ENCODE results near the gene LCT. TPM values are rescaled to one million over a fixed set of nuclear protein-coding genes. Genes with fewer than 3 reads are reported as not detected.

LCT gene
- total and polyA plus RNA-seq, 2 of the 13 experiments (the other 11 are each of a cell fraction or from before 2014, with no cell fraction given) = not detected

- TF ChIP-seq FOXO4 (CRISPR knock-in tag; conservative IDR thresholded peaks at IDR 0.05) (no peak), ZNF264 (CRISPR knock-in tag; IDR thresholded peaks at IDR 0.05) (no peak), ARNTL (CRISPR knock-in tag; IDR thresholded peaks at IDR 0.05) (no peak), ZBTB10 (CRISPR knock-in tag; IDR thresholded peaks at IDR 0.05; ENCODE audit: borderline replicate concordance) (no peak), ZNF335 (CRISPR knock-in tag; IDR thresholded peaks at IDR 0.05) (no peak), GPN1 (CRISPR knock-in tag; IDR thresholded peaks at IDR 0.05; ENCODE audit: borderline replicate concordance) (no peak)
- Histone ChIP-seq H3K9me3 (ENCODE audit: low read length) (peaks cover 30% of the 10 kb centered on the region), H3K4me2 (ENCODE audit: low read depth, low read length) (no peak overlapping the region), H2AFZ (ENCODE audit: low read length) (no peak overlapping the region), H4K20me1 (ENCODE audit: insufficient read depth, low read length) (no peaks in the 10 kb centered on the region), H3K4me1 (ENCODE audit: insufficient read depth, low read length) (no peaks in the 10 kb centered on the region), H3K36me3 (replicated peaks in 1 of 2; ENCODE audit: control insufficient read depth in 1 of 2, insufficient read depth in 2 of 2, low read length in 2 of 2) (no peaks in the 10 kb centered on the region), H3K79me2 (ENCODE audit: insufficient read depth, low read length) (no peaks in the 10 kb centered on the region), H3K4me3 (replicated peaks in 1 of 3; ENCODE audit: insufficient read depth in 1 of 3, low read depth in 2 of 3, low read length in 3 of 3) (no peak overlapping the region), H3K9ac (ENCODE audit: insufficient read depth, low read depth, low read length) (no peak overlapping the region), H3K27ac (ENCODE audit: extremely low read length, insufficient read depth, low read length) (no peak overlapping the region), H3K27me3 (ENCODE audit: control insufficient read depth in 1 of 2, insufficient read depth in 2 of 2, low read length in 2 of 2) (peaks cover 2 to 5% of the 10 kb centered on the region in 2 experiments; a peak in 2 of 5 replicates)
- in situ Hi-C loops (cut with HindIII; ENCODE audit: extremely low pct_ligation_motif_present, low pct_unique_long_range_greater_than_20kb) (no loop called here), intact Hi-C loops (cut with micrococcal nuclease; ENCODE audit: unreplicated experiment) (no loop called here)
- FAIRE-seq (no peak), DNase-seq (ENCODE audit: low spot score) (peak; percentile 31), ATAC-seq (peak; percentile 62)
- BruUV-seq (replicated peaks) = no TSS peak
- CTCF ChIA-PET (ENCODE audit: low intra/inter-chr PET ratio, low total read pairs) = no interaction called here
- WGBS (ENCODE audit: low lambda C conversion rate) = 17% methylated on average over 2 of the region's 2 CpGs
- POLR2A ChIA-PET = no interaction called here
These were observed 33.7 kb downstream of the LCT start for GRCh38 chr2:135803278-135803677.

Data from HepG2 (cell line).